SU-DHL-6 (cell line): ENCODE data around the gene RHOA.

Experiments
- H2AFZ ChIP-seq: fragments of 200-600 bp; sonication (generic); 2 replicates; pipeline ENCODE4 v1.6.1; 2014; ENCODE audit warnings: low read depth, mild to moderate bottlenecking, moderate library complexity, mixed read lengths, antibody characterized with exemption, low read length; ENCODE audit not compliant: severe bottlenecking
- H3F3A ChIP-seq: fragments of 200-600 bp; shearing (Covaris generic); 2 replicates; pipeline ENCODE4 v1.6.0; 2016; ENCODE audit warnings: antibody characterized with exemption, mild to moderate bottlenecking; ENCODE audit not compliant: insufficient read depth
- H3K27ac ChIP-seq: fragments of 200-600 bp; sonication (generic); 2 replicates; pipeline ENCODE4 v1.5.1; 2016; ENCODE audit warnings: low read depth, mild to moderate bottlenecking, low read length, moderate library complexity, mixed read lengths
- H3K27me3 ChIP-seq: fragments of 200-600 bp; sonication (generic), shearing (Covaris generic); 2 replicates; pipeline ENCODE4 v1.6.0; 2014; ENCODE audit warnings: mild to moderate bottlenecking, low read length
- H3K36me3 ChIP-seq: fragments of 200-600 bp; sonication (generic); 2 replicates; pipeline ENCODE4 v1.6.1; 2014; ENCODE audit warnings: mild to moderate bottlenecking, low read length, mixed read lengths
- H3K4me2 ChIP-seq: fragments of 300-600, 200-600 bp; shearing (Covaris generic), sonication (generic); 2 replicates; pipeline ENCODE4 v1.6.0; 2014; ENCODE audit warnings: low read length, low read depth, mild to moderate bottlenecking; ENCODE audit not compliant: poor library complexity, severe bottlenecking
- H3K4me3 ChIP-seq: fragments of 200-600 bp; sonication (generic); 2 replicates; pipeline ENCODE4 v1.5.1; 2014; ENCODE audit warnings: antibody characterized with exemption, low read length, mild to moderate bottlenecking, mixed read lengths; ENCODE audit not compliant: insufficient read depth, poor library complexity, severe bottlenecking
- H3K79me2 ChIP-seq: fragments of 200-600 bp; sonication (generic); 2 replicates; pipeline ENCODE4 v1.6.1; 2014; ENCODE audit warnings: mild to moderate bottlenecking, low read length, moderate library complexity; ENCODE audit not compliant: insufficient read depth
- H3K9ac ChIP-seq: fragments of 200-600 bp; sonication (generic); 2 replicates; pipeline ENCODE4 v1.7.0; 2014; ENCODE audit warnings: mild to moderate bottlenecking, low read length
- H3K9me2 ChIP-seq: fragments of 200-600 bp; sonication (generic); replicated peaks from 2 replicates; pipeline ENCODE4 v1.6.1; 2014; ENCODE audit warnings: low read length; ENCODE audit not compliant: insufficient read depth
- H3K9me3 ChIP-seq: fragments of 200-600 bp; sonication (generic); 2 replicates; pipeline ENCODE4 v1.6.1; 2014; ENCODE audit warnings: low read length, mixed read lengths; ENCODE audit not compliant: insufficient read depth
- H4K20me1 ChIP-seq: fragments of 200-600 bp; sonication (generic); 2 replicates; pipeline ENCODE4 v1.6.1; 2014; ENCODE audit warnings: low read depth, mild to moderate bottlenecking, antibody characterized with exemption, low read length, moderate library complexity, mixed read lengths
- EZH2phosphoT487 ChIP-seq: fragments of 200-600 bp; sonication (generic), shearing (Covaris generic); conservative IDR thresholded peaks from 2 replicates; pipeline ENCODE4 v1.6.1; 2018; ENCODE audit warnings: mild to moderate bottlenecking, antibody characterized with exemption, low read length, moderate library complexity, mixed read lengths
- TF ChIP-seq, protein P1 (sequence below): fragments of 200-600 bp; sonication (generic); IDR thresholded peaks from one replicate; pipeline ENCODE4 v1.5.1; 2017; ENCODE audit warnings: antibody characterized with exemption, mild to moderate bottlenecking, low read length, moderate library complexity; ENCODE audit not compliant: insufficient read depth, poor library complexity, severe bottlenecking

The RHOA gene

DNA sequence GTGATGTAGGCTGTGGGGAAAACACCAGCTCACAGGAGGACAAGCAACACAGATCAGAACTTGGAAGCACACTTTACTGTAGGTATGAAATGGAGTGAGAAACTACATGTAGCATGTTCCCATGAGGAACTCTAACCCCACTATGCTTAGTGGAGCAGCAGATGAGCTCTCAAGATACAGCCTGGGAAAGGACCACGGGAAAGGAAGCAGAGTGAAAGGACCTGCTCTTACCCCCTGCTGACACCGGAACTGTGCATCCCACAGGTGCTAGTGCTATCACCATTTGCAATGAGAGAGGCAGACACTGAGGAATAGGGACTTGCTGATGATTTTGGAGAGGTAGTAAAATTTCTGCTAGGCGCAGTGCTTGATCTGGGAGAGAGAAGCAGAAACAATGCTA lies 100.5 kb downstream of the RHOA start:
- no peaks in the 10 kb centered on the region; the same call in 1 of the 2 replicates for H3K36me3 ChIP-seq

DNA sequence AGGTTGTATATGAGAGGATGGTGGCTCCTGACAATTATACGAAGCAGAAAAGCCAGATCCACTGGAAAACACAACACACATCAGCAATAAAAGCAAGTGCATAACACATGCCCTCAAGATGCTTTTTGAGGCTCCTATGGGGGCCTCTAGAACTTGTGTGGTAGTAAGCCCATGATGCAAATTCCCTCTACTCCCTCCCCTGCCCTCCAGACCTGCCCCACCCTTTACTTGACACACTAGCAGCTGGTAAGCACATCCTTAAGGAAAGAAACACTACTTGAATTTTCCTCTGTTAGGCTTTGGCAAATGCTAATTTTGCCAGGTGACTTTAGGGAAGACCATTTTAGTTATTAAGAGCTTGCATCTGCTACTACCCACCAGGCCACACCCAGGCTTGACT lies 101.1 kb downstream of the RHOA start:
- Histone ChIP-seq H3K27me3 (no peaks in the 10 kb centered on the region), H2AFZ (no peak overlapping the region), H3K36me3 (no peaks in the 10 kb centered on the region; the same call in 1 of the 2 replicates), H3K4me2 (no peak overlapping the region), H3K4me3 (no peak overlapping the region), H3K9me3 (no peaks in the 10 kb centered on the region), H3K9me2 (no peaks in the 10 kb centered on the region), H3K79me2 (no peaks in the 10 kb centered on the region), H3F3A (no peaks in the 10 kb centered on the region), H3K27ac (no peak overlapping the region), H4K20me1 (no peaks in the 10 kb centered on the region), H3K9ac (no peak overlapping the region)
- no peak for TF ChIP-seq EZH2phosphoT487
- TF ChIP-seq, protein P1, sequence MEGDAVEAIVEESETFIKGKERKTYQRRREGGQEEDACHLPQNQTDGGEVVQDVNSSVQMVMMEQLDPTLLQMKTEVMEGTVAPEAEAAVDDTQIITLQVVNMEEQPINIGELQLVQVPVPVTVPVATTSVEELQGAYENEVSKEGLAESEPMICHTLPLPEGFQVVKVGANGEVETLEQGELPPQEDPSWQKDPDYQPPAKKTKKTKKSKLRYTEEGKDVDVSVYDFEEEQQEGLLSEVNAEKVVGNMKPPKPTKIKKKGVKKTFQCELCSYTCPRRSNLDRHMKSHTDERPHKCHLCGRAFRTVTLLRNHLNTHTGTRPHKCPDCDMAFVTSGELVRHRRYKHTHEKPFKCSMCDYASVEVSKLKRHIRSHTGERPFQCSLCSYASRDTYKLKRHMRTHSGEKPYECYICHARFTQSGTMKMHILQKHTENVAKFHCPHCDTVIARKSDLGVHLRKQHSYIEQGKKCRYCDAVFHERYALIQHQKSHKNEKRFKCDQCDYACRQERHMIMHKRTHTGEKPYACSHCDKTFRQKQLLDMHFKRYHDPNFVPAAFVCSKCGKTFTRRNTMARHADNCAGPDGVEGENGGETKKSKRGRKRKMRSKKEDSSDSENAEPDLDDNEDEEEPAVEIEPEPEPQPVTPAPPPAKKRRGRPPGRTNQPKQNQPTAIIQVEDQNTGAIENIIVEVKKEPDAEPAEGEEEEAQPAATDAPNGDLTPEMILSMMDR = no peak

More for the DNA sequence above, 100.5 kb downstream of the RHOA start:
- no peak overlapping the region for H3K9ac ChIP-seq
- no peak overlapping the region for H3K4me3 ChIP-seq
- no peak overlapping the region for H3K4me2 ChIP-seq
- no peaks in the 10 kb centered on the region for H3K9me2 ChIP-seq
- no peaks in the 10 kb centered on the region for H3K27me3 ChIP-seq
- no peaks in the 10 kb centered on the region for H4K20me1 ChIP-seq
- H3K79me2 ChIP-seq = no peaks in the 10 kb centered on the region
- no peaks in the 10 kb centered on the region for H3K9me3 ChIP-seq
- no peak overlapping the region for H2AFZ ChIP-seq
- H3K27ac ChIP-seq = no peak overlapping the region
- TF ChIP-seq, protein P1 = no peak
- TF ChIP-seq EZH2phosphoT487 = no peak
- H3F3A ChIP-seq = no peaks in the 10 kb centered on the region
